ENCODE results near the gene RANBP1. TPM values are rescaled to one million over a fixed set of nuclear protein-coding genes. Genes with fewer than 3 reads are reported as not detected.

The RANBP1 gene
- total RNA-seq, 1 experiment from 2014 or later: 443 TPM

GRCh38 chr22:20088263-20088648, 27.6 kb upstream of the RANBP1 start:
- ChIA-PET POLR2A (no interaction called here), CTCF (no interaction called here)
- Mint-ChIP-seq H3K9me3 (no peaks in the 10 kb centered on the region), H3K4me3 (no peak overlapping the region), H3K27me3 (ENCODE audit: low read depth) (no peaks in the 10 kb centered on the region), H3K27ac (no peak overlapping the region), H3K4me1 (peaks cover 19% of the 10 kb centered on the region), H3K36me3 (peaks cover 78% of the 10 kb centered on the region)
- no peak for ATAC-seq
- DNase-seq (ENCODE audit: low spot score): no peak
- TF ChIP-seq ZNF423 (CRISPR knock-in tag; IDR thresholded peaks at IDR 0.05) (no peak), SMAD3 (CRISPR knock-in tag; IDR thresholded peaks at IDR 0.05; ENCODE audit: borderline replicate concordance) (no peak), ZNF121 (CRISPR knock-in tag; IDR thresholded peaks at IDR 0.05) (no peak), MYBL2 (CRISPR knock-in tag; IDR thresholded peaks at IDR 0.05) (no peak), JAZF1 (CRISPR knock-in tag; IDR thresholded peaks at IDR 0.05) (no peak), HMGXB4 (CRISPR knock-in tag; IDR thresholded peaks at IDR 0.05) (no peak), ATF1 (CRISPR knock-in tag; IDR thresholded peaks at IDR 0.05) (no peak), MLX (CRISPR knock-in tag; IDR thresholded peaks at IDR 0.05) (no peak), KAT7 (CRISPR knock-in tag; IDR thresholded peaks at IDR 0.05; ENCODE audit: borderline replicate concordance) (no peak), NFATC4 (CRISPR knock-in tag; IDR thresholded peaks at IDR 0.05) (no peak), ETV6 (CRISPR knock-in tag; IDR thresholded peaks at IDR 0.05) (no peak), CDX4 (CRISPR knock-in tag; IDR thresholded peaks at IDR 0.05; ENCODE audit: borderline replicate concordance) (no peak), TEAD1 (CRISPR knock-in tag; IDR thresholded peaks at IDR 0.05) (no peak), TCF7 (CRISPR knock-in tag; IDR thresholded peaks at IDR 0.05; ENCODE audit: low read depth) (no peak)
- TF ChIP-seq, protein P1, sequence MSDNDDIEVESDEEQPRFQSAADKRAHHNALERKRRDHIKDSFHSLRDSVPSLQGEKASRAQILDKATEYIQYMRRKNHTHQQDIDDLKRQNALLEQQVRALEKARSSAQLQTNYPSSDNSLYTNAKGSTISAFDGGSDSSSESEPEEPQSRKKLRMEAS (CRISPR knock-in tag; IDR thresholded peaks at IDR 0.05): no peak
- TF ChIP-seq, protein P2, sequence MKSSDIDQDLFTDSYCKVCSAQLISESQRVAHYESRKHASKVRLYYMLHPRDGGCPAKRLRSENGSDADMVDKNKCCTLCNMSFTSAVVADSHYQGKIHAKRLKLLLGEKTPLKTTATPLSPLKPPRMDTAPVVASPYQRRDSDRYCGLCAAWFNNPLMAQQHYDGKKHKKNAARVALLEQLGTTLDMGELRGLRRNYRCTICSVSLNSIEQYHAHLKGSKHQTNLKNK (CRISPR knock-in tag; IDR thresholded peaks at IDR 0.05): no peak
- TF ChIP-seq, protein P3, sequence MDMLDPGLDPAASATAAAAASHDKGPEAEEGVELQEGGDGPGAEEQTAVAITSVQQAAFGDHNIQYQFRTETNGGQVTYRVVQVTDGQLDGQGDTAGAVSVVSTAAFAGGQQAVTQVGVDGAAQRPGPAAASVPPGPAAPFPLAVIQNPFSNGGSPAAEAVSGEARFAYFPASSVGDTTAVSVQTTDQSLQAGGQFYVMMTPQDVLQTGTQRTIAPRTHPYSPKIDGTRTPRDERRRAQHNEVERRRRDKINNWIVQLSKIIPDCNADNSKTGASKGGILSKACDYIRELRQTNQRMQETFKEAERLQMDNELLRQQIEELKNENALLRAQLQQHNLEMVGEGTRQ (CRISPR knock-in tag; IDR thresholded peaks at IDR 0.05): no peak
- TF ChIP-seq, protein P4, sequence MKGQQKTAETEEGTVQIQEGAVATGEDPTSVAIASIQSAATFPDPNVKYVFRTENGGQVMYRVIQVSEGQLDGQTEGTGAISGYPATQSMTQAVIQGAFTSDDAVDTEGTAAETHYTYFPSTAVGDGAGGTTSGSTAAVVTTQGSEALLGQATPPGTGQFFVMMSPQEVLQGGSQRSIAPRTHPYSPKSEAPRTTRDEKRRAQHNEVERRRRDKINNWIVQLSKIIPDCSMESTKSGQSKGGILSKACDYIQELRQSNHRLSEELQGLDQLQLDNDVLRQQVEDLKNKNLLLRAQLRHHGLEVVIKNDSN (CRISPR knock-in tag; IDR thresholded peaks at IDR 0.05): no peak

- Mint-ChIP-seq H3K9me3 (no peaks in the 10 kb centered on the region), H3K27me3 (ENCODE audit: low read depth) (no peaks in the 10 kb centered on the region), H3K4me3 (no peak overlapping the region), H3K4me1 (peaks cover 7% of the 10 kb centered on the region), H3K36me3 (peaks cover 89% of the 10 kb centered on the region), H3K27ac (no peak overlapping the region)
- CTCF ChIA-PET: no interaction called here
- POLR2A ChIA-PET: interaction anchor here (0.6 kb wide), 1 partner anchor 11 kb away, joined by 4 read pairs; no protein-coding TSS in a partner anchor
- ATAC-seq (no peak), DNase-seq (ENCODE audit: low spot score) (no peak)
- TF ChIP-seq MXD4 (CRISPR knock-in tag; IDR thresholded peaks at IDR 0.05; ENCODE audit: borderline replicate concordance) (no peak), ZNF416 (CRISPR knock-in tag; IDR thresholded peaks at IDR 0.05) (no peak), ZNF671 (CRISPR knock-in tag; IDR thresholded peaks at IDR 0.05) (no peak), TEAD1 (CRISPR knock-in tag; IDR thresholded peaks at IDR 0.05) (no peak), IRF1 (CRISPR knock-in tag; IDR thresholded peaks at IDR 0.05) (no peak), ZNF138 (CRISPR knock-in tag; conservative IDR thresholded peaks at IDR 0.05) (no peak), NR1H2 (CRISPR knock-in tag; IDR thresholded peaks at IDR 0.05) (no peak)
- TF ChIP-seq, protein P5, sequence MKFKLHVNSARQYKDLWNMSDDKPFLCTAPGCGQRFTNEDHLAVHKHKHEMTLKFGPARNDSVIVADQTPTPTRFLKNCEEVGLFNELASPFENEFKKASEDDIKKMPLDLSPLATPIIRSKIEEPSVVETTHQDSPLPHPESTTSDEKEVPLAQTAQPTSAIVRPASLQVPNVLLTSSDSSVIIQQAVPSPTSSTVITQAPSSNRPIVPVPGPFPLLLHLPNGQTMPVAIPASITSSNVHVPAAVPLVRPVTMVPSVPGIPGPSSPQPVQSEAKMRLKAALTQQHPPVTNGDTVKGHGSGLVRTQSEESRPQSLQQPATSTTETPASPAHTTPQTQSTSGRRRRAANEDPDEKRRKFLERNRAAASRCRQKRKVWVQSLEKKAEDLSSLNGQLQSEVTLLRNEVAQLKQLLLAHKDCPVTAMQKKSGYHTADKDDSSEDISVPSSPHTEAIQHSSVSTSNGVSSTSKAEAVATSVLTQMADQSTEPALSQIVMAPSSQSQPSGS (CRISPR knock-in tag; IDR thresholded peaks at IDR 0.05; ENCODE audit: borderline replicate concordance, low read depth): no peak
- TF ChIP-seq, protein P6, sequence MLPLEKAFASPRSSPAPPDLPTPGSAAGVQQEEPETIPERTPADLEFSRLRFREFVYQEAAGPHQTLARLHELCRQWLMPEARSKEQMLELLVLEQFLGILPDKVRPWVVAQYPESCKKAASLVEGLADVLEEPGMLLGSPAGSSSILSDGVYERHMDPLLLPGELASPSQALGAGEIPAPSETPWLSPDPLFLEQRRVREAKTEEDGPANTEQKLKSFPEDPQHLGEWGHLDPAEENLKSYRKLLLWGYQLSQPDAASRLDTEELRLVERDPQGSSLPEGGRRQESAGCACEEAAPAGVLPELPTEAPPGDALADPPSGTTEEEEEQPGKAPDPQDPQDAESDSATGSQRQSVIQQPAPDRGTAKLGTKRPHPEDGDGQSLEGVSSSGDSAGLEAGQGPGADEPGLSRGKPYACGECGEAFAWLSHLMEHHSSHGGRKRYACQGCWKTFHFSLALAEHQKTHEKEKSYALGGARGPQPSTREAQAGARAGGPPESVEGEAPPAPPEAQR (CRISPR knock-in tag; IDR thresholded peaks at IDR 0.05): no peak
- TF ChIP-seq, protein P4 (CRISPR knock-in tag; IDR thresholded peaks at IDR 0.05): no peak
These were observed 26.5 kb upstream of the RANBP1 start for GRCh38 chr22:20089226-20089976.
